T follicular helper cell (primary cell): ENCODE data around the gene GADD45G.

Source experiments
- DNase-seq: peaks from one replicate; pipeline ENCODE4 v3.0.0-alpha.2; 2020; ENCODE audit warnings: low read depth

Gene GADD45G

GRCh38 chr9:89654025-89654662, 49.3 kb downstream of the GADD45G start:
- no peak for DNase-seq

GRCh38 chr9:89655056-89655989, 50.5 kb downstream of the GADD45G start:
- no peak for DNase-seq
